ENCODE data around the gene FXYD4.
"Not testable (repeated sequence)": the region's sequence is repeated elsewhere in the genome, so short reads cannot be mapped to it uniquely, and the experiment has no call there.

FXYD4 gene

DNA sequence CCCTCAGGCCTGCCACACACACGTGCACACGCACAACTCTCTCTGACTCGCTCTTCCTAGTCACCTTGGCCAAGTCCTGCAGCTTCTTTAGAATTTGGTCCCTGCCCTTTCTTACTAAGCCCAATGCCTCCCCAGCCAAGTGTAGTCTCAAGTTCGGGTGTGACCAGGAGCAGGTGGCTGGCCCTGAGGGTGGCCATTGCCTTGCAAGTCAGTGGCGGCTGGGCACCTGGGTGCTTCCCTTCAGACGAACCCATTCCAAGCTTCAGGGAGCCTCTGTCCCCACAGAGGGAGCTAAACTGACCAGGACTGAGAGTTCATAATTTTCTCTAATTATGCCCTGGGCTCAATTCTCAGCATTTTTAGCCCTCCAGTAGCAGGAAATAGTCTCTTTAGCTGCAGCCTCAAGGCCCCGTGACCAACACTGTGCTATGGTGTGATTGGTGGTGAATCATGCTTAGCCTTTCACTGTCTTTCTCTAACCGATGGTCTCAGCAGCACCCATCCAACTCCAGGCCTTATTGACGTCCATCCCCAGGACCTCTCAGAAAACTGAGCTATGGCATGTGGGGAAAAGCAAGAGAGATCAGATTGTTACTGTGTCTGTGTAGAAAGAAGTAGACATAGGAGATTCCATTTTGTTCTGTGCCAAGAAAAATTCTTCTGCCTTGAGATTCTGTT is 34.7 kb upstream of the FXYD4 start:
- no peaks in the 10 kb centered on the region for H3K27me3 ChIP-seq (ENCODE audit: control insufficient read depth, insufficient read depth, low read length)
- no peak overlapping the region for H3K27ac ChIP-seq (ENCODE audit: low read depth, low read length)

DNA sequence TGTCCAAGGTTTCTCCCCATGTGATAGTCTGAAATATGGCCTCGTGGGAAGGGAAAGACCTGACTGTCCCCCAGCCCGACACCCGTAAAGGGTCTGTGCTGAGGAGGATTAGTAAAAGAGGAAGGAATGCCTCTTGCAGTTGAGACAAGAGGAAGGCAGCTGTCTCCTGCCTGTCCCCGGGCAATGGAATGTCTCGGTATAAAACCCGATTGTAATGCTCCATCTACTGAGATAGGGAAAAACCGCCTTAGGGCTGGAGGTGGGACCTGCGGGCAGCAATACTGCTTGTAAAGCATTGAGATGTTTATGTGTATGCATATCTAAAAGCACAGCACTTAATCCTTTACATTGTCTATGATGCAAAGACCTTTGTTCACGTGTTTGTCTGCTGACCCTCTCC is 33.9 kb upstream of the FXYD4 start:
- not testable (repeated sequence) for H3K9ac ChIP-seq (ENCODE audit: low read length); H3K27me3 ChIP-seq (ENCODE audit: control insufficient read depth, insufficient read depth, low read length); H3K4me1 ChIP-seq (ENCODE audit: control insufficient read depth, insufficient read depth, low read length); H3K4me3 ChIP-seq (ENCODE audit: low read length); H3K27ac ChIP-seq (ENCODE audit: low read depth, low read length); H3K36me3 ChIP-seq (ENCODE audit: control insufficient read depth, insufficient read depth, low read length)

More for the DNA sequence above, 34.7 kb upstream of the FXYD4 start:
- no peak overlapping the region for H3K4me3 ChIP-seq (ENCODE audit: low read length)
- no peaks in the 10 kb centered on the region for H3K36me3 ChIP-seq (ENCODE audit: control insufficient read depth, insufficient read depth, low read length)
- H3K4me1 ChIP-seq (ENCODE audit: control insufficient read depth, insufficient read depth, low read length) = no peaks in the 10 kb centered on the region
- no peak overlapping the region for H3K9ac ChIP-seq (ENCODE audit: low read length)

- Histone ChIP-seq H3K27me3 (ENCODE audit: control insufficient read depth, insufficient read depth, low read length) (no peaks in the 10 kb centered on the region), H3K4me1 (ENCODE audit: control insufficient read depth, insufficient read depth, low read length) (no peaks in the 10 kb centered on the region), H3K4me3 (ENCODE audit: low read length) (no peak overlapping the region), H3K9ac (ENCODE audit: low read length) (no peak overlapping the region), H3K36me3 (ENCODE audit: control insufficient read depth, insufficient read depth, low read length) (no peaks in the 10 kb centered on the region), H3K27ac (ENCODE audit: low read depth, low read length) (no peak overlapping the region)
These were observed 33.3 kb upstream of the FXYD4 start for GRCh38 chr10:43338117-43338516.

- no peaks in the 10 kb centered on the region for H3K27me3 ChIP-seq (ENCODE audit: control insufficient read depth, insufficient read depth, low read length)
- H3K9ac ChIP-seq (ENCODE audit: low read length) = no peak overlapping the region
- no peak overlapping the region for H3K27ac ChIP-seq (ENCODE audit: low read depth, low read length)
- H3K36me3 ChIP-seq (ENCODE audit: control insufficient read depth, insufficient read depth, low read length) = no peaks in the 10 kb centered on the region
- no peak overlapping the region for H3K4me3 ChIP-seq (ENCODE audit: low read length)
- H3K4me1 ChIP-seq (ENCODE audit: control insufficient read depth, insufficient read depth, low read length) = no peaks in the 10 kb centered on the region
These were observed 32.3 kb upstream of the FXYD4 start for GRCh38 chr10:43339136-43339535.

- H3K4me1 ChIP-seq (ENCODE audit: control insufficient read depth, insufficient read depth, low read length) = no peaks in the 10 kb centered on the region
- no peak overlapping the region for H3K27ac ChIP-seq (ENCODE audit: low read depth, low read length)
- H3K4me3 ChIP-seq (ENCODE audit: low read length) = no peak overlapping the region
- no peaks in the 10 kb centered on the region for H3K27me3 ChIP-seq (ENCODE audit: control insufficient read depth, insufficient read depth, low read length)
- no peaks in the 10 kb centered on the region for H3K36me3 ChIP-seq (ENCODE audit: control insufficient read depth, insufficient read depth, low read length)
- H3K9ac ChIP-seq (ENCODE audit: low read length) = no peak overlapping the region
These were observed 31.3 kb upstream of the FXYD4 start for GRCh38 chr10:43340101-43340500.

- no peaks in the 10 kb centered on the region for H3K36me3 ChIP-seq (ENCODE audit: control insufficient read depth, insufficient read depth, low read length)
- H3K4me1 ChIP-seq (ENCODE audit: control insufficient read depth, insufficient read depth, low read length) = no peaks in the 10 kb centered on the region
- H3K4me3 ChIP-seq (ENCODE audit: low read length) = no peak overlapping the region
- H3K27ac ChIP-seq (ENCODE audit: low read depth, low read length) = no peak overlapping the region
- H3K9ac ChIP-seq (ENCODE audit: low read length) = no peak overlapping the region
- H3K27me3 ChIP-seq (ENCODE audit: control insufficient read depth, insufficient read depth, low read length) = no peaks in the 10 kb centered on the region
These were observed 30.8 kb upstream of the FXYD4 start for GRCh38 chr10:43340619-43341018.

DNA sequence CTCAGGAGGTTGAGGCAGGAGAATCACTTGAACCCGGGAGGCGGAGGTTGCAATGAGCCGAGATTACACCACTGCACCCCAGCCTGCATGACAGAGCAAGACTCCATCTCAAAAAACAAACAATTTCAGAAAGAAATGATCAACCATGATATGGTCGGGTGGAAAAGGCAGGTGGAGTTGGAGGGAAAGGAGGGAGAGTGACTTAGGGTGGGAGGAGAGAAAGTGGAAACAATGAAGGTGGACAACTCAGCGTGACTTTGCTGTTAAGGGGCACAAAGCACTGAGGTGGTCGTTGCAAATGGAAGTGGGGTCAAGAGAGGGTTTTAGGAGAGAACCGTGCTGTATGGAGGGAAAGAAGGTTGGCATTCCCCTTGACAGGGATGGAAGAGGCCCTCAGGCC is 30.0 kb upstream of the FXYD4 start:
- H3K36me3 ChIP-seq (ENCODE audit: control insufficient read depth, insufficient read depth, low read length) = no peaks in the 10 kb centered on the region
- H3K27me3 ChIP-seq (ENCODE audit: control insufficient read depth, insufficient read depth, low read length) = no peaks in the 10 kb centered on the region
- no peaks in the 10 kb centered on the region for H3K4me1 ChIP-seq (ENCODE audit: control insufficient read depth, insufficient read depth, low read length)
- H3K4me3 ChIP-seq (ENCODE audit: low read length) = no peak overlapping the region
- no peak overlapping the region for H3K9ac ChIP-seq (ENCODE audit: low read length)
- H3K27ac ChIP-seq (ENCODE audit: low read depth, low read length) = no peak overlapping the region

DNA sequence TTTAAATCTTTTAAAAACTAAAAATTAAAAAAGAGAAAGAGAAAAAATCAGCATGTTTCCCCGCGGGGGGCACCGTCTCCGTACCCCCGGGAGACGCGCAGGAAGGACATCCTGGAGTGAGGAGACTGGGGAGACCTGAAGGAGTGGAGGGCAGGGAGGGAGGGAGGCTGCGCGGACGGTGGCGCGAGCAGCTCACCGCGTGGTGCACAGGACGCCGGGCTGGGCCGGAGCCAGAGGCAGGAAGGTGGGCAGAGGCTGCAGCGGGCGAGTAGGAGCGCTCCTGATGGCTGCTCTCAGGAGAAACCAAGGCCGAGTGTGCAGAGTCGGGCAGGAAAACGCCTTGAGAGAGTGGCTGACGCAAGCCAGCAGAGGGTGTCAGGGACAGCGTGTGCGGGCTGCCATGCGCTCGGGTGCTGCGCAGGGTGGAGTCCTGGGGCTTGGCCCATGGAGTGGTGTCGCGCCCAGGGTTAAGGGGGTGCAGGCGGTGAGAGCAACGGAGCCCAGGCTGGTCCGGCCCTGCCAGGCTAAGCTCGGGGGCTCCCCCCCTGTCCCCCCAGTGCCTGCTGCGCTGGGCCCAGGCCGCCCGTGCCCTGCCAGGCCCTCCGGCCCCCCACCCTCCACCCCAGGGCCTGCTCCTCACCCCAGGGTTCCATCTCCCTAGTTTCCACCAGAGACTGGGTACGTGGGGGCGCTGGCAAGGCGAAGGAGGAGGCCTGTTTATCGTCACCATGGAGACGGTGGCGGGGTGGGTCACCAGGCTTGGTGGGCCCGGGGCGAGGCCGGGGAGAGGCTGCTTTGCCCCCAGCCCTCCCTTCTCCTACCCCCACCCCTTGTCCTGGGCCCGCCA is 28.9 kb upstream of the FXYD4 start:
- H3K9ac ChIP-seq (ENCODE audit: low read length) = no peak overlapping the region
- H3K4me3 ChIP-seq (ENCODE audit: low read length) = no peak overlapping the region
- no peaks in the 10 kb centered on the region for H3K4me1 ChIP-seq (ENCODE audit: control insufficient read depth, insufficient read depth, low read length)
- no peak overlapping the region for H3K27ac ChIP-seq (ENCODE audit: low read depth, low read length)
- no peaks in the 10 kb centered on the region for H3K36me3 ChIP-seq (ENCODE audit: control insufficient read depth, insufficient read depth, low read length)
- no peaks in the 10 kb centered on the region for H3K27me3 ChIP-seq (ENCODE audit: control insufficient read depth, insufficient read depth, low read length)

DNA sequence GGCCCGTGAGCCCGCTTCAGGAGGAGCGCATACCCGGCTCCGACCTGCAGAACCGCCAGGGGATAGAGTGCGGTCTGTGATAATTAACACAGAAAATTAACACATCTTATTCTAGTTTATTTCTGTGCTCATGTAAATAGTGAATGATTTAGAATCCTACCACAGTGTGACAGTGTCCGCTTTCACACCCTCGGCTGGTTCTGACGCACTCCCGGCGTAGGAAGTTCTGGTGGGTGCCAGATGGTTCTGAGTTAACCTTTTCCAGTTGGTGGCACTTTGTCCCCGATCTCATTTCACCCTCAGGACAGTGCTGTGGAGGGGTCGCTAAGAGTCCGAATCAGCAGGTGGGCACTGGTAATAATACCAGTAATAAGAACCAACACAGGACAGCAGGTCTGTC is 28.3 kb upstream of the FXYD4 start:
- H3K27me3 ChIP-seq (ENCODE audit: control insufficient read depth, insufficient read depth, low read length) = no peaks in the 10 kb centered on the region
- no peak overlapping the region for H3K27ac ChIP-seq (ENCODE audit: low read depth, low read length)
- H3K4me3 ChIP-seq (ENCODE audit: low read length) = no peak overlapping the region
- no peaks in the 10 kb centered on the region for H3K36me3 ChIP-seq (ENCODE audit: control insufficient read depth, insufficient read depth, low read length)
- no peak overlapping the region for H3K9ac ChIP-seq (ENCODE audit: low read length)
- no peaks in the 10 kb centered on the region for H3K4me1 ChIP-seq (ENCODE audit: control insufficient read depth, insufficient read depth, low read length)

GRCh38 chr10:43344051-43344450 is 27.4 kb upstream of the FXYD4 start:
- Histone ChIP-seq H3K4me3 (ENCODE audit: low read length) (no peak overlapping the region), H3K9ac (ENCODE audit: low read length) (no peak overlapping the region), H3K36me3 (ENCODE audit: control insufficient read depth, insufficient read depth, low read length) (no peaks in the 10 kb centered on the region), H3K27ac (ENCODE audit: low read depth, low read length) (no peak overlapping the region), H3K4me1 (ENCODE audit: control insufficient read depth, insufficient read depth, low read length) (no peaks in the 10 kb centered on the region), H3K27me3 (ENCODE audit: control insufficient read depth, insufficient read depth, low read length) (no peaks in the 10 kb centered on the region)

DNA sequence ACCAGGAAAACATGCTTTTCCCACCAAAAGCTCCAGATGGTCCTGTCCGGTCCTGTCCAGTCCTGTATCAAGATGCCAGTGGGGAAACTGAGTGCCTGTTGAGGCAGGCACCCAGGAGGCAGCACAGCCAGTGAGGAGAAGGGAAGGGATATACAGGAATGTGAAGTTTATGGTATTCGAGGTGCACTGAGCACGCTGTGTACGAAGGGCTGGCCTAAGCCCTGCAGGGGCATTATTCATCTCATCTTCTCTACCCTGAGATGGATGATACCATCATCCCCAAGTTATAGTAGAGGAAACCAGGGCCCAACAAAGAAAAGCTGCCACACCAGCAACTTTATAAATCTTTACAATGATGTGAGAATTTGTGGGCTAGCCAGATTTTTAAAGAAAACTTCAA is 23.4 kb upstream of the FXYD4 start:
- H3K9ac ChIP-seq (ENCODE audit: low read length) = no peak overlapping the region
- no peaks in the 10 kb centered on the region for H3K36me3 ChIP-seq (ENCODE audit: control insufficient read depth, insufficient read depth, low read length)
- no peak overlapping the region for H3K4me3 ChIP-seq (ENCODE audit: low read length)
- no peak overlapping the region for H3K27ac ChIP-seq (ENCODE audit: low read depth, low read length)
- H3K4me1 ChIP-seq (ENCODE audit: control insufficient read depth, insufficient read depth, low read length) = no peaks in the 10 kb centered on the region
- no peaks in the 10 kb centered on the region for H3K27me3 ChIP-seq (ENCODE audit: control insufficient read depth, insufficient read depth, low read length)

GRCh38 chr10:43348511-43349312 is 22.7 kb upstream of the FXYD4 start:
- no peak overlapping the region for H3K27ac ChIP-seq (ENCODE audit: low read depth, low read length)
- H3K4me1 ChIP-seq (ENCODE audit: control insufficient read depth, insufficient read depth, low read length) = no peaks in the 10 kb centered on the region
- no peaks in the 10 kb centered on the region for H3K36me3 ChIP-seq (ENCODE audit: control insufficient read depth, insufficient read depth, low read length)
- no peak overlapping the region for H3K9ac ChIP-seq (ENCODE audit: low read length)
- H3K27me3 ChIP-seq (ENCODE audit: control insufficient read depth, insufficient read depth, low read length) = no peaks in the 10 kb centered on the region
- H3K4me3 ChIP-seq (ENCODE audit: low read length) = no peak overlapping the region

Measured in rectal smooth muscle tissue (tissue), 1 donor.